GM23338 (cell line): ENCODE results near the gene PPDPF. TPM values are rescaled to one million over a fixed set of nuclear protein-coding genes. Genes with fewer than 3 reads are reported as not detected.

Experiments
- ATAC-seq: fragments of 200-7000 bp; cut with Tn5 transposase; 3 replicates; pipeline ENCODE4 v1.9.1; 2020
- DNase-seq: peaks from one replicate; pipeline ENCODE4 v3.0.0-alpha.2; 2015; ENCODE audit warnings: low spot score
- H2AFZ ChIP-seq: fragments of 200-600 bp; sonication (generic); 2 replicates; pipeline ENCODE4 v1.8.0; 2016; ENCODE audit warnings: antibody characterized with exemption, mild to moderate bottlenecking, moderate library complexity
- H3F3A ChIP-seq: fragments of 200-600 bp; sonication (generic); replicated peaks from 2 replicates; pipeline ENCODE4 v1.8.0; 2017; ENCODE audit warnings: antibody characterized with exemption, mixed run types, low read depth
- H3K27ac ChIP-seq: fragments of 200-600 bp; sonication (generic); 2 replicates; pipeline ENCODE4 v1.6.1; 2016; ENCODE audit warnings: low read depth
- H3K27me3 ChIP-seq: fragments of 200-600 bp; sonication (generic); 2 replicates; pipeline ENCODE4 v1.8.0; 2016; ENCODE audit warnings: mild to moderate bottlenecking, mixed run types, moderate library complexity; ENCODE audit not compliant: insufficient read depth
- H3K36me3 ChIP-seq: fragments of 200-600 bp; sonication (generic); 2 replicates; pipeline ENCODE4 v1.8.0; 2016; ENCODE audit warnings: mild to moderate bottlenecking; ENCODE audit not compliant: insufficient read depth
- H3K4me1 ChIP-seq: fragments of 200-600 bp; sonication (generic); 2 replicates; pipeline ENCODE4 v1.8.0; 2016; ENCODE audit warnings: mild to moderate bottlenecking, moderate library complexity; ENCODE audit not compliant: insufficient read depth
- H3K4me2 ChIP-seq: fragments of 200-600 bp; sonication (generic); 2 replicates; pipeline ENCODE4 v1.7.1; 2017; ENCODE audit warnings: mixed run types
- H3K4me3 ChIP-seq: fragments of 200-600 bp; sonication (generic); 2 replicates; pipeline ENCODE4 v1.6.1; 2016; ENCODE audit warnings: mixed run types
- H3K79me2 ChIP-seq: fragments of 200-600 bp; sonication (generic); replicated peaks from 2 replicates; pipeline ENCODE4 v1.8.0; 2017; ENCODE audit warnings: mild to moderate bottlenecking; ENCODE audit not compliant: insufficient read depth
- H3K9me2 ChIP-seq: fragments of 200-600 bp; sonication (generic); 2 replicates; pipeline ENCODE4 v1.8.0; 2017; ENCODE audit not compliant: insufficient read depth
- H4K20me1 ChIP-seq: fragments of 200-600 bp; sonication (generic); replicated peaks from 2 replicates; pipeline ENCODE4 v1.8.0; 2017; ENCODE audit warnings: mild to moderate bottlenecking; ENCODE audit not compliant: insufficient read depth
- H3K27ac Mint-ChIP-seq: 2 replicates; pipeline ENCODE4 v1.8.0; 2020; ENCODE audit warnings: inconsistent platforms, mild to moderate bottlenecking, moderate library complexity, mixed read lengths
- H3K27me3 Mint-ChIP-seq: 3 replicates; pipeline ENCODE4 v1.8.0; 2022; ENCODE audit warnings: low read depth, mild to moderate bottlenecking, moderate library complexity, mixed read lengths, inconsistent platforms; ENCODE audit not compliant: insufficient read depth, poor library complexity
- H3K36me3 Mint-ChIP-seq: 3 replicates; pipeline ENCODE4 v1.8.0; 2021; ENCODE audit warnings: low read depth, mild to moderate bottlenecking, inconsistent platforms, moderate library complexity, mixed read lengths
- H3K4me1 Mint-ChIP-seq: 3 replicates; pipeline ENCODE4 v1.8.0; 2020; ENCODE audit warnings: mild to moderate bottlenecking, inconsistent platforms, mixed read lengths
- H3K4me3 Mint-ChIP-seq: 3 replicates; pipeline ENCODE4 v1.8.0; 2021; ENCODE audit warnings: moderate library complexity, mild to moderate bottlenecking, inconsistent platforms, mixed read lengths
- H3K9me3 Mint-ChIP-seq: 3 replicates; pipeline ENCODE4 v1.8.0; 2020; ENCODE audit warnings: moderate library complexity, mild to moderate bottlenecking, inconsistent platforms, mixed read lengths
- CREB1 ChIP-seq: fragments of 250-450 bp; sonication (Bioruptor Pico); IDR thresholded peaks from 2 replicates; pipeline ENCODE4 v1.5.0; 2020; ENCODE audit warnings: low read depth, mild to moderate bottlenecking, moderate library complexity
- CTCF ChIP-seq, 2 experiments: fragments of 200-600 bp in 1 of 2; sonication (generic) in 1 of 2; conservative IDR thresholded peaks; 2 replicates each; pipeline versions ENCODE4 v1.5.1 to v1.6.1; 2016 to 2017; ENCODE audit warnings: antibody characterized with exemption in 2 of 2, low read depth in 2 of 2, mild to moderate bottlenecking in 2 of 2, moderate library complexity in 1 of 2
- EZH2phosphoT487 ChIP-seq: fragments of 200-600 bp; sonication (generic); IDR thresholded peaks from one replicate; pipeline ENCODE4 v1.8.1; 2018; ENCODE audit warnings: antibody characterized with exemption; ENCODE audit not compliant: unreplicated experiment
- JUNB ChIP-seq: IDR thresholded peaks from one replicate; pipeline ENCODE4 v1.6.1; 2016; ENCODE audit warnings: antibody characterized with exemption; ENCODE audit not compliant: unreplicated experiment
- STAT1 ChIP-seq: IDR thresholded peaks from one replicate; pipeline ENCODE4 v1.6.1; 2016; ENCODE audit warnings: antibody characterized with exemption; ENCODE audit not compliant: unreplicated experiment
- ZNF114 ChIP-seq: fragments of 250-450 bp; sonication (Bioruptor Pico); IDR thresholded peaks from 2 replicates; pipeline ENCODE4 v1.5.0; 2020; ENCODE audit warnings: mild to moderate bottlenecking, moderate library complexity
- ZNF331 ChIP-seq: fragments of 250-450 bp; sonication (Bioruptor Pico); IDR thresholded peaks from 2 replicates; pipeline ENCODE4 v1.5.0; 2020; ENCODE audit warnings: low read depth, mild to moderate bottlenecking, moderate library complexity
- polyA plus RNA-seq: library from polyadenylated mRNA; unstranded; fragments of >200 nt; fragmentation: Nextera tagmentation; extraction: Ambion mirVana; gene quantifications from 2 replicates; pipeline ENCODE4 v1.2.1, GENCODE V29; 2016
- total RNA-seq: library from RNA; depleted of rRNA; stranded (reverse); fragments of >200 nt; shearing (Covaris generic); gene quantifications from 2 replicates; pipeline ENCODE4 v1.2.3, GENCODE V29; 2014
- TF ChIP-seq, protein P1 (sequence below): fragments of 250-450 bp; sonication (Bioruptor Pico); IDR thresholded peaks from 2 replicates; pipeline ENCODE4 v1.5.0; 2020; ENCODE audit warnings: mild to moderate bottlenecking, moderate library complexity
- TF ChIP-seq, protein P2 (sequence below): IDR thresholded peaks from one replicate; pipeline ENCODE4 v1.6.1; 2018; ENCODE audit warnings: antibody characterized with exemption; ENCODE audit not compliant: unreplicated experiment
- TF ChIP-seq, protein P3 (sequence below): IDR thresholded peaks from 2 replicates; pipeline ENCODE4 v1.6.1; 2016; ENCODE audit warnings: antibody characterized with exemption

Gene PPDPF
- total and polyA plus RNA-seq, 2 experiments from 2014 or later: 83.9 to 141 TPM

- Histone ChIP-seq H3K27ac (no peak overlapping the region), H3K4me2 (no peak overlapping the region), H4K20me1 (no peaks in the 10 kb centered on the region), H3K4me3 (no peak overlapping the region), H3K79me2 (no peaks in the 10 kb centered on the region), H3K9me2 (no peaks in the 10 kb centered on the region), H3K36me3 (no peaks in the 10 kb centered on the region), H3F3A (no peaks in the 10 kb centered on the region), H3K27me3 (peaks cover 12% of the 10 kb centered on the region), H2AFZ (no peak overlapping the region), H3K4me1 (peaks cover 6% of the 10 kb centered on the region)
- Mint-ChIP-seq H3K27ac (no peak overlapping the region), H3K9me3 (peaks cover 29% of the 10 kb centered on the region), H3K4me3 (no peak overlapping the region), H3K27me3 (peaks cover 16% of the 10 kb centered on the region), H3K36me3 (peaks cover 7% of the 10 kb centered on the region; the same call in 2 of the 3 replicates), H3K4me1 (peaks cover 2% of the 10 kb centered on the region; the same call in 1 of the 3 replicates)
- ATAC-seq (no peak), DNase-seq (no peak)
- TF ChIP-seq STAT1 (no peak), EZH2phosphoT487 (no peak), ZNF331 (CRISPR knock-in tag) (no peak), CREB1 (CRISPR knock-in tag) (no peak), CTCF (conservative IDR thresholded peaks at IDR 0.05; ENCODE audit: low read depth in 2 of 2) (no peak), ZNF114 (no peak), JUNB (no peak)
- TF ChIP-seq, protein P1, sequence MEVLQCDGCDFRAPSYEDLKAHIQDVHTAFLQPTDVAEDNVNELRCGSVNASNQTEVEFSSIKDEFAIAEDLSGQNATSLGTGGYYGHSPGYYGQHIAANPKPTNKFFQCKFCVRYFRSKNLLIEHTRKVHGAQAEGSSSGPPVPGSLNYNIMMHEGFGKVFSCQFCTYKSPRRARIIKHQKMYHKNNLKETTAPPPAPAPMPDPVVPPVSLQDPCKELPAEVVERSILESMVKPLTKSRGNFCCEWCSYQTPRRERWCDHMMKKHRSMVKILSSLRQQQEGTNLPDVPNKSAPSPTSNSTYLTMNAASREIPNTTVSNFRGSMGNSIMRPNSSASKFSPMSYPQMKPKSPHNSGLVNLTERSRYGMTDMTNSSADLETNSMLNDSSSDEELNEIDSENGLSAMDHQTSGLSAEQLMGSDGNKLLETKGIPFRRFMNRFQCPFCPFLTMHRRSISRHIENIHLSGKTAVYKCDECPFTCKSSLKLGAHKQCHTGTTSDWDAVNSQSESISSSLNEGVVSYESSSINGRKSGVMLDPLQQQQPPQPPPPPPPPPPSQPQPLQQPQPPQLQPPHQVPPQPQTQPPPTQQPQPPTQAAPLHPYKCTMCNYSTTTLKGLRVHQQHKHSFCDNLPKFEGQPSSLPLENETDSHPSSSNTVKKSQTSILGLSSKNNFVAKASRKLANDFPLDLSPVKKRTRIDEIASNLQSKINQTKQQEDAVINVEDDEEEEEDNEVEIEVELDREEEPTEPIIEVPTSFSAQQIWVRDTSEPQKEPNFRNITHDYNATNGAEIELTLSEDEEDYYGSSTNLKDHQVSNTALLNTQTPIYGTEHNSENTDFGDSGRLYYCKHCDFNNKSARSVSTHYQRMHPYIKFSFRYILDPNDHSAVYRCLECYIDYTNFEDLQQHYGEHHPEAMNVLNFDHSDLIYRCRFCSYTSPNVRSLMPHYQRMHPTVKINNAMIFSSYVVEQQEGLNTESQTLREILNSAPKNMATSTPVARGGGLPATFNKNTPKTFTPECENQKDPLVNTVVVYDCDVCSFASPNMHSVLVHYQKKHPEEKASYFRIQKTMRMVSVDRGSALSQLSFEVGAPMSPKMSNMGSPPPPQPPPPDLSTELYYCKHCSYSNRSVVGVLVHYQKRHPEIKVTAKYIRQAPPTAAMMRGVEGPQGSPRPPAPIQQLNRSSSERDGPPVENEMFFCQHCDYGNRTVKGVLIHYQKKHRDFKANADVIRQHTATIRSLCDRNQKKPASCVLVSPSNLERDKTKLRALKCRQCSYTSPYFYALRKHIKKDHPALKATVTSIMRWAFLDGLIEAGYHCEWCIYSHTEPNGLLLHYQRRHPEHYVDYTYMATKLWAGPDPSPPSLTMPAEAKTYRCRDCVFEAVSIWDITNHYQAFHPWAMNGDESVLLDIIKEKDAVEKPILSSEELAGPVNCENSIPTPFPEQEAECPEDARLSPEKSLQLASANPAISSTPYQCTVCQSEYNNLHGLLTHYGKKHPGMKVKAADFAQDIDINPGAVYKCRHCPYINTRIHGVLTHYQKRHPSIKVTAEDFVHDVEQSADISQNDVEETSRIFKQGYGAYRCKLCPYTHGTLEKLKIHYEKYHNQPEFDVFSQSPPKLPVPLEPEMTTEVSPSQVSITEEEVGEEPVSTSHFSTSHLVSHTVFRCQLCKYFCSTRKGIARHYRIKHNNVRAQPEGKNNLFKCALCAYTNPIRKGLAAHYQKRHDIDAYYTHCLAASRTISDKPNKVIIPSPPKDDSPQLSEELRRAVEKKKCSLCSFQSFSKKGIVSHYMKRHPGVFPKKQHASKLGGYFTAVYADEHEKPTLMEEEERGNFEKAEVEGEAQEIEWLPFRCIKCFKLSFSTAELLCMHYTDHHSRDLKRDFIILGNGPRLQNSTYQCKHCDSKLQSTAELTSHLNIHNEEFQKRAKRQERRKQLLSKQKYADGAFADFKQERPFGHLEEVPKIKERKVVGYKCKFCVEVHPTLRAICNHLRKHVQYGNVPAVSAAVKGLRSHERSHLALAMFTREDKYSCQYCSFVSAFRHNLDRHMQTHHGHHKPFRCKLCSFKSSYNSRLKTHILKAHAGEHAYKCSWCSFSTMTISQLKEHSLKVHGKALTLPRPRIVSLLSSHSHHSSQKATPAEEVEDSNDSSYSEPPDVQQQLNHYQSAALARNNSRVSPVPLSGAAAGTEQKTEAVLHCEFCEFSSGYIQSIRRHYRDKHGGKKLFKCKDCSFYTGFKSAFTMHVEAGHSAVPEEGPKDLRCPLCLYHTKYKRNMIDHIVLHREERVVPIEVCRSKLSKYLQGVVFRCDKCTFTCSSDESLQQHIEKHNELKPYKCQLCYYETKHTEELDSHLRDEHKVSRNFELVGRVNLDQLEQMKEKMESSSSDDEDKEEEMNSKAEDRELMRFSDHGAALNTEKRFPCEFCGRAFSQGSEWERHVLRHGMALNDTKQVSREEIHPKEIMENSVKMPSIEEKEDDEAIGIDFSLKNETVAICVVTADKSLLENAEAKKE: no peak
- TF ChIP-seq, protein P2, sequence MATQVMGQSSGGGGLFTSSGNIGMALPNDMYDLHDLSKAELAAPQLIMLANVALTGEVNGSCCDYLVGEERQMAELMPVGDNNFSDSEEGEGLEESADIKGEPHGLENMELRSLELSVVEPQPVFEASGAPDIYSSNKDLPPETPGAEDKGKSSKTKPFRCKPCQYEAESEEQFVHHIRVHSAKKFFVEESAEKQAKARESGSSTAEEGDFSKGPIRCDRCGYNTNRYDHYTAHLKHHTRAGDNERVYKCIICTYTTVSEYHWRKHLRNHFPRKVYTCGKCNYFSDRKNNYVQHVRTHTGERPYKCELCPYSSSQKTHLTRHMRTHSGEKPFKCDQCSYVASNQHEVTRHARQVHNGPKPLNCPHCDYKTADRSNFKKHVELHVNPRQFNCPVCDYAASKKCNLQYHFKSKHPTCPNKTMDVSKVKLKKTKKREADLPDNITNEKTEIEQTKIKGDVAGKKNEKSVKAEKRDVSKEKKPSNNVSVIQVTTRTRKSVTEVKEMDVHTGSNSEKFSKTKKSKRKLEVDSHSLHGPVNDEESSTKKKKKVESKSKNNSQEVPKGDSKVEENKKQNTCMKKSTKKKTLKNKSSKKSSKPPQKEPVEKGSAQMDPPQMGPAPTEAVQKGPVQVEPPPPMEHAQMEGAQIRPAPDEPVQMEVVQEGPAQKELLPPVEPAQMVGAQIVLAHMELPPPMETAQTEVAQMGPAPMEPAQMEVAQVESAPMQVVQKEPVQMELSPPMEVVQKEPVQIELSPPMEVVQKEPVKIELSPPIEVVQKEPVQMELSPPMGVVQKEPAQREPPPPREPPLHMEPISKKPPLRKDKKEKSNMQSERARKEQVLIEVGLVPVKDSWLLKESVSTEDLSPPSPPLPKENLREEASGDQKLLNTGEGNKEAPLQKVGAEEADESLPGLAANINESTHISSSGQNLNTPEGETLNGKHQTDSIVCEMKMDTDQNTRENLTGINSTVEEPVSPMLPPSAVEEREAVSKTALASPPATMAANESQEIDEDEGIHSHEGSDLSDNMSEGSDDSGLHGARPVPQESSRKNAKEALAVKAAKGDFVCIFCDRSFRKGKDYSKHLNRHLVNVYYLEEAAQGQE: no peak
- TF ChIP-seq, protein P3, sequence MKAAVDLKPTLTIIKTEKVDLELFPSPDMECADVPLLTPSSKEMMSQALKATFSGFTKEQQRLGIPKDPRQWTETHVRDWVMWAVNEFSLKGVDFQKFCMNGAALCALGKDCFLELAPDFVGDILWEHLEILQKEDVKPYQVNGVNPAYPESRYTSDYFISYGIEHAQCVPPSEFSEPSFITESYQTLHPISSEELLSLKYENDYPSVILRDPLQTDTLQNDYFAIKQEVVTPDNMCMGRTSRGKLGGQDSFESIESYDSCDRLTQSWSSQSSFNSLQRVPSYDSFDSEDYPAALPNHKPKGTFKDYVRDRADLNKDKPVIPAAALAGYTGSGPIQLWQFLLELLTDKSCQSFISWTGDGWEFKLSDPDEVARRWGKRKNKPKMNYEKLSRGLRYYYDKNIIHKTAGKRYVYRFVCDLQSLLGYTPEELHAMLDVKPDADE: no peak
Observed at GRCh38 chr20:63503524-63503923, 17.0 kb upstream of the PPDPF start.
